Sigmoid colon (tissue), 7 donors: ENCODE measurements around the gene COL15A1. TPM values are rescaled to one million over a fixed set of nuclear protein-coding genes. Genes with fewer than 3 reads are reported as not detected.
A peak's percentile ranks its signal among the peaks of the same experiment; 100 is the strongest.

ENCODE experiments used
- DNase-seq: peaks from one replicate; pipeline ENCODE4 v3.0.0-alpha.2; 2019
- H3K27ac ChIP-seq, 4 donors: fragments of 200-600 bp; sonication (generic); one replicate each; pipeline ENCODE4 v1.5.1; 2016 to 2019; ENCODE audit warnings: mild to moderate bottlenecking in 1 of 4
- H3K27me3 ChIP-seq, 3 donors: fragments of 200-600 bp; sonication (generic); one replicate each; pipeline ENCODE4 v1.5.1; 2019; ENCODE audit warnings: mild to moderate bottlenecking in 1 of 3
- H3K36me3 ChIP-seq, 4 donors: fragments of 200-600 bp; sonication (generic); one replicate each; pipeline ENCODE4 v1.5.1; 2016 to 2019
- H3K4me1 ChIP-seq, 4 donors: fragments of 200-600 bp; sonication (generic); one replicate each; pipeline ENCODE4 v1.5.1; 2017 to 2019
- H3K4me3 ChIP-seq, 4 donors: fragments of 200-600 bp; sonication (generic); one replicate each; pipeline ENCODE4 v1.5.1; 2017 to 2019; ENCODE audit warnings: mild to moderate bottlenecking in 2 of 4, moderate library complexity in 1 of 4
- H3K9me3 ChIP-seq, 4 donors: fragments of 200-600 bp in 3 of 4; sonication (generic) in 3 of 4; one replicate each; pipeline versions ENCODE4 v1.5.1 to v1.6.1; 2013 to 2019
- CTCF ChIP-seq, 4 experiments: fragments of 450-650 bp in 3 of 4; fragments of 200-600 bp in 1 of 4; IDR thresholded peaks; one replicate each; pipeline ENCODE4 v1.5.1; 2016 to 2019; ENCODE audit warnings: antibody characterized with exemption in 4 of 4, mild to moderate bottlenecking in 3 of 4, moderate library complexity in 2 of 4
- EP300 ChIP-seq, 4 donors: sonication (generic); formaldehyde crosslinking; IDR thresholded peaks; one replicate each; pipeline ENCODE4 v1.6.1; 2017; ENCODE audit warnings: antibody characterized with exemption in 4 of 4
- POLR2A ChIP-seq, 2 donors: fragments of 450-650 bp; IDR thresholded peaks; one replicate each; pipeline ENCODE4 v1.6.1; 2016; ENCODE audit warnings: antibody characterized with exemption in 2 of 2, mild to moderate bottlenecking in 2 of 2, moderate library complexity in 2 of 2
- POLR2AphosphoS5 ChIP-seq, 4 donors: sonication (generic); formaldehyde crosslinking; IDR thresholded peaks; one replicate each; pipeline ENCODE4 v1.6.1; 2017; ENCODE audit warnings: antibody characterized with exemption in 4 of 4
- WGBS, 2 donors: extraction: QIAGEN DNeasy Blood & Tissue Kit; methylation state at CpG; one replicate each; pipeline ENCODE4 v1.1.7; 2013; 5-methylcytosine and 5-hydroxymethylcytosine counted together
- intact Hi-C: fragments of 100-400 bp; cut with DNase I; formaldehyde crosslinking; loops from one replicate; pipeline ENCODE4 v1.15.1; 2023
- polyA plus RNA-seq, 3 donors: library from polyadenylated mRNA; stranded (reverse); fragments of 200-250 nt; gene quantifications; one replicate each; pipeline ENCODE4 v1.2.3, GENCODE V29; 2013
- total RNA-seq, 4 donors: library from RNA; depleted of rRNA; stranded (reverse); fragments of >200 nt; gene quantifications; one replicate each; pipeline ENCODE4 v1.1.0, GENCODE V29; 2016
- donor health status: healthy with polysubstance abuse.
- donor health status: Bipolar disorder and iron deficiency.
- donor health status: healthy.

COL15A1 gene
- total and polyA plus RNA-seq, 7 donors = under 0.01 to 104 (median 21.4) TPM

- Histone ChIP-seq H3K4me3 (no peak overlapping the region), H3K36me3 (peaks cover 0 to 7% (median 2%) of the 10 kb centered on the region in 4 donors), H3K27ac (peak overlapping the region; percentile 80 to 88 (median 83)), H3K9me3 (no peaks in the 10 kb centered on the region), H3K4me1 (peaks cover 0 to 77% (median 63%) of the 10 kb centered on the region in 4 donors), H3K27me3 (no peaks in the 10 kb centered on the region)
- intact Hi-C loops = no loop called here
- 78 to 83% methylated on average over 3 of the region's 3 CpGs for WGBS, 2 donors
- DNase-seq = peak; percentile 91
- no peak for TF ChIP-seq EP300 (IDR thresholded peaks at IDR 0.05)
- peak in 3 of 4 donors; percentile 39 to 63 (median 57) for TF ChIP-seq POLR2AphosphoS5 (IDR thresholded peaks at IDR 0.05)
- TF ChIP-seq CTCF (IDR thresholded peaks at IDR 0.05) = no peak
- TF ChIP-seq POLR2A (IDR thresholded peaks at IDR 0.05) = no peak
These were observed 51.5 kb downstream of the COL15A1 start for GRCh38 chr9:98995059-98995671.

- intact Hi-C loops = no loop called here
These were observed 52.3 kb downstream of the COL15A1 start for GRCh38 chr9:98995971-98996504.

GRCh38 chr9:98997604-98998003 is 53.9 kb downstream of the COL15A1 start:
- TF ChIP-seq POLR2AphosphoS5 (IDR thresholded peaks at IDR 0.05) = peak in 2 of 4 donors; percentile 27 to 34
- no peak for TF ChIP-seq POLR2A (IDR thresholded peaks at IDR 0.05)
- intact Hi-C loops = loop anchor here (1.0 to 2.0 kb wide), 4 partner anchors 22 to 149 kb away; no protein-coding TSS in a partner anchor
- Histone ChIP-seq H3K4me1 (peaks cover 0 to 75% (median 62%) of the 10 kb centered on the region in 4 donors), H3K36me3 (peaks cover 0 to 4% (median 0%) of the 10 kb centered on the region in 4 donors), H3K4me3 (no peak overlapping the region), H3K27ac (peak overlapping the region; percentile 80 to 88 (median 83)), H3K9me3 (no peaks in the 10 kb centered on the region), H3K27me3 (no peaks in the 10 kb centered on the region)
- no peak for DNase-seq
- 36 to 54% methylated on average over 4 of the region's 4 CpGs for WGBS, 2 donors

More at GRCh38 chr9:98995971-98996504, 52.3 kb downstream of the COL15A1 start:
- 85 to 94% methylated on average over 7 of the region's 7 CpGs for WGBS, 2 donors
- Histone ChIP-seq H3K27ac (peak overlapping the region; percentile 80 to 88 (median 83)), H3K36me3 (peaks cover 0 to 4% (median under 1%) of the 10 kb centered on the region in 4 donors), H3K4me3 (no peak overlapping the region), H3K9me3 (no peaks in the 10 kb centered on the region), H3K4me1 (peaks cover 0 to 74% (median 62%) of the 10 kb centered on the region in 4 donors), H3K27me3 (no peaks in the 10 kb centered on the region)
- no peak for DNase-seq
- TF ChIP-seq EP300 (IDR thresholded peaks at IDR 0.05) = no peak
- no peak for TF ChIP-seq POLR2A (IDR thresholded peaks at IDR 0.05)
- TF ChIP-seq POLR2AphosphoS5 (IDR thresholded peaks at IDR 0.05) = no peak
- no peak for TF ChIP-seq CTCF (IDR thresholded peaks at IDR 0.05)

- intact Hi-C loops = loop anchor here (2.0 kb wide), 3 partner anchors 54 to 150 kb away; no protein-coding TSS in a partner anchor
- peak; percentile 93 for DNase-seq
- H3K27me3 ChIP-seq = no peaks in the 10 kb centered on the region
- 26 to 36% methylated on average over 19 of the region's 19 CpGs for WGBS, 2 donors
- peak overlapping the region; percentile 80 to 88 (median 83) for H3K27ac ChIP-seq
- TF ChIP-seq EP300 (IDR thresholded peaks at IDR 0.05) (no peak), POLR2A (IDR thresholded peaks at IDR 0.05) (no peak), CTCF (IDR thresholded peaks at IDR 0.05) (peak; percentile 87 to 96 (median 94)), POLR2AphosphoS5 (IDR thresholded peaks at IDR 0.05) (peak in 3 of 4 donors; percentile 18 to 29 (median 27))
- peaks cover 0 to 68% (median 53%) of the 10 kb centered on the region in 4 donors for H3K4me1 ChIP-seq
- H3K36me3 ChIP-seq = peaks cover 0 to 7% (median 3%) of the 10 kb centered on the region in 4 donors
- H3K4me3 ChIP-seq = no peak overlapping the region
- no peaks in the 10 kb centered on the region for H3K9me3 ChIP-seq
These were observed 54.9 kb downstream of the COL15A1 start for GRCh38 chr9:98998441-98999151.

GRCh38 chr9:98999152-98999525 is 55.4 kb downstream of the COL15A1 start:
- Histone ChIP-seq H3K27me3 (no peaks in the 10 kb centered on the region), H3K9me3 (no peaks in the 10 kb centered on the region), H3K4me1 (peaks cover 0 to 62% (median 50%) of the 10 kb centered on the region in 4 donors), H3K4me3 (no peak overlapping the region), H3K27ac (peak overlapping the region; percentile 80 to 88 (median 83)), H3K36me3 (peaks cover 0 to 11% (median 5%) of the 10 kb centered on the region in 4 donors)
- TF ChIP-seq CTCF (IDR thresholded peaks at IDR 0.05) (peak in 2 of 4 experiments; percentile 2 to 3), EP300 (IDR thresholded peaks at IDR 0.05) (no peak), POLR2AphosphoS5 (IDR thresholded peaks at IDR 0.05) (no peak), POLR2A (IDR thresholded peaks at IDR 0.05) (no peak)
- DNase-seq = no peak
- WGBS, 2 donors = 27 to 51% methylated on average over 6 of the region's 6 CpGs
- intact Hi-C loops = loop anchor here (2.0 kb wide), 3 partner anchors 54 to 150 kb away; no protein-coding TSS in a partner anchor
